Measurements from ENCODE around the gene TPP2.
A peak's percentile ranks its signal among the peaks of the same experiment; 100 is the strongest.

The TPP2 gene

DNA sequence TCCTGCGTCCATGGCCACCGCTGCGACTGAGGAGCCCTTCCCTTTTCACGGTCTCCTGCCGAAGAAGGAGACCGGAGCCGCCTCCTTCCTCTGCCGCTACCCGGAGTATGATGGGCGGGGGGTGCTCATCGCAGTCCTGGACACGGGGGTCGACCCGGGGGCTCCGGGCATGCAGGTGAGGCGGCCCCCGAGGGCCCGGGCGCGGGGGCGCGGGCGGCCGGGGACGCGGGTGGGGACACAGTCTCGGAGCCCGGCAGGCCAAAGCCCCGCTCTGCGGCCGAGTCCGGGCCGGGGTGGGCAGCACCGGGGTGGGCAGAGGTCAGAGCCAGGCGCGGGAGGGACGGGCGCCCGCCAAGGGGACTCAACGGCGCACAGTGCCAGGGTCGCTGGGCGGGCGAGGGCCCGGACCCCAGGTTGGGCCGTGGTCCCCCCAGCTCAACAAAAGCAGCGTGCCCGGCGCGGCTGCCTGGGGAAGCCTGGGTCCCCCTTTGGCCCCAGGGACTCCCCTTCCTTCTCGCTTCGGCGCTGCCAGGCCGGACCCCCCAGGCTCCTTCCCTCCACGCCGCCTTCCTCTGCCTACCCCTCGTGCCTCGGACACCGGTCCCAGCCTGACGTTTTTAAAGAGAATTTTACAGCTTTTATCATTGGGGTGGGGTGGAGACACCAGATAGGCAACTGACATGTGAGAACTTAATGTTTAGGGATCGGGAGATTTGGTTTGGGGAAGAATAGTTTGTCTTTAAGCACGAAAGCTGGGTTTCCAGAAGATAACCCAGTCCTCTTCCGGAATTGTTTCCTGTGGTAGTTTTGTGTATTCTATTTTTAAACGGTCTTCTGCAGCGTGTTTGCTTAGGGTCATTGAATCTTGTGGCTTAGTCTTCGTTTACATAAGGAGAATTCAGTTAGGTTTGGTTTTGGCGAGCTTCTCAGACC is 509 bp downstream of the TPP2 start:
- DNase-seq, result peak; percentile 16

DNA sequence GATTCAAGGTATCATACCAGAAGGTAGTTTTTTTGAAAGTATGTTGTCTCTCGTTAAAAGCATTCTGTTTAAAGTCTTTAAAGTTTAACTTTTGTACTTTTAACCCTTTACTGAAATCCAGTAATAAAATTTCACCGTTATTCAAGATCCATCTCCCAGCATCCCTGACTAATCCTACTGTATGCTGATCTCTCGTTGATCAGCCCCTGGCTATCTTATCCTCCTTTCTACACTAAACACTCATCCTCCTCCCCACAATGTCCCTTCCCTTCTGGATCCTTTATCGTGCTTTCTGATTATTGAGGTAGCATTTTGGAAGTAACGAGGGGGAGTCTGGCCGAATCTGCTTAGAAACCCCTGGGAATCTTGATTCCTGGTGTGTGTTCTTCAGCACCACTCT is 1.3 kb downstream of the TPP2 start:
- DNase-seq, result no peak

DNA sequence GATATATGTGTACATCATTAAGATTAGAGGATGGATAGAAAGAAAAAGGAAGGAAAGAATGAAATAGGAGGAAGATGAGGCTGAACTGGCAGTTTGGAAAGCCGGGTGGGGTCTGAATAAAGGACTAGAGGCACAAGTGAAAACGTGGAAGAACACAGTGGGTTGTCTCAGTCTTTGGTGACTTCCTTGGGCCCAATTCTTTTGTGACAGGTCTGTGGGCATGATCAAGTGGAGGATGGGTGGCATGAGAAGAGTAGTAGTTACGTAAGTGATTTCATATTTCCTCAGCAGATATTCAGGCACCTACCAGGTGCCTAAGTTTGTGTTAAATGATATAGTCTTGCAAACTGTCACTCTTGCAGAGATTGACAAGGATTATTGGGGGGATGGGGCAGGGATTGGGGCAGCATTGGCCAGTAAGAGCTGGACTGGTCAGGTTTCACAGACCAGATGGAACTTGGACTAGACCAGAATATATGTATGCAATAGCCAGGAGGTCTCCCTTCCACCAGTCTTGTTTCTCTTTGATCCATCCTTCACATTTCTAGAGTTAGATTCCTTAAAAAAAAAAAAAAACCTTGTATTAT is 2.7 kb downstream of the TPP2 start:
- DNase-seq, result peak; percentile 28

DNA sequence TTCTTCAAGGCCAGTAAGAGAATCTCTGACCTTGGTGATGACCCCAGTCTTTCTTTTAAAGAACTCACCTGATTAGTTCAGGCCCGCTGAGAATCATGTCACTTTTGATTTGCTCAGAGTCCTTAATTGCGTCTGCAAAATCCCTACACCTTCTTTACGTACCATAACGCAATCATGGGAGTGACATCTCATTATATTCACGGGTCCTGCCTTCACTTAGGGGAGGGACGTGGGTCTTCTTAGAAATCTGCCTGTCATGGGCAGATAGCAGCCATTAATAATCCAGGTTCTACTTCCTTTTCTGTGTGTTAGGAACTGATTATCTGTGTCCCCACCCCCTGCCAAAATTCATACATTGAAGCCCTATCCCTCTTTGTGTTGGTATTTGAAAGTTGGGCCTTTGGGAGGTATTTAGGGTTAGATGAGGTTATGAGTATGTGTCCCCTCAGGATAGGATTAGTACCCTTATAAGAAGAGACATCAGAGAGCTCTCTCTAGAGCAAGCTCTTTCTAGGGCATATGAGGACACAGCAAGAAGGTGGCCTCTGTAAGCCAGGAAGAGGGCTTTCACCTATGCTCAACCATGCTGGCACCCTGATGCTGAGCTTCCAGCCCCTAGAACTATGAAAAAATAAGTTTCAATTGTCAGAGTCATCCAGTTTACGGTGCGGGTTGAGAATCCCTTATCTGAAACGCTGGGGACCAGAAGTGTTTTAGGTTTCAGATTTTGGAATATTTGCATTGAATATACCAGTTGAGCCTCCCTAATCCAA is 9.9 kb downstream of the TPP2 start:
- no peak for DNase-seq

DNA sequence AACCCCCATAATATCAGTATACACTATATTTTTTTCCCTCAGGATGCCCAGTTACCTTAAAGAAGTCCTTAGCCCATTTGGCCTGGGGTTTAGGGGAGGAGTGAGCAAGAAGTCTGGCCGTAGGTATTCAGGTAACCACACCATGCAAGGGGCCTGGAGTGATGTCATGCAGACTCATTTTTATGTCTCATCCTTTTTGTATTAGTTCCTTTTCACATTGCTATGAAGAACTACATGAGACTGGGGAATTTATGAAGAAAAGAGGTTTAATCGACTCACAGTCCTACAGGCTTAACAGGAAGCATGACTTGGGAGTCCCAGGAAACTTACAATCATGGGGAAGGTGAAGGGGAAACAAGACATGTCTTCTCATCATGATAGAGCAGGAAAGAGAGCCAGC is 12.2 kb downstream of the TPP2 start:
- no peak for DNase-seq

DNA sequence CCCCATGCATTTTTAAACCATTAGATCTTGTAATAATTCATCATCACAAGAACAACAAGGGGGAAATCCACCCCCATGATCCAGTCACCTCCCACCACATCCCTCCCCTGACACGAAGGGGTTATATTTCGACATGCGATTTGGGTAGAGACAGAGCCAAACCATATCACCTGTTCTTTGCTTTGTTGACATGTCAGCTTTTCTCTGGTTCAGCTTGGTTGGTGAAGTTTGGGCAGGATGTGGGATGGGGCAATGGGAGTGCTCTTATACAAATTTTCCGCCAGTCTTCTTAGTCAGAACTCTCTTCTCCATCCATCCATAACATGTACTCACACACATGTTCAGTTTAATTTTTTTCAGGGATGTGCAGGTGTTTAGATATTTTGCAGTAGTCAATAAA is 12.9 kb downstream of the TPP2 start:
- peak; percentile 23 for DNase-seq

DNA sequence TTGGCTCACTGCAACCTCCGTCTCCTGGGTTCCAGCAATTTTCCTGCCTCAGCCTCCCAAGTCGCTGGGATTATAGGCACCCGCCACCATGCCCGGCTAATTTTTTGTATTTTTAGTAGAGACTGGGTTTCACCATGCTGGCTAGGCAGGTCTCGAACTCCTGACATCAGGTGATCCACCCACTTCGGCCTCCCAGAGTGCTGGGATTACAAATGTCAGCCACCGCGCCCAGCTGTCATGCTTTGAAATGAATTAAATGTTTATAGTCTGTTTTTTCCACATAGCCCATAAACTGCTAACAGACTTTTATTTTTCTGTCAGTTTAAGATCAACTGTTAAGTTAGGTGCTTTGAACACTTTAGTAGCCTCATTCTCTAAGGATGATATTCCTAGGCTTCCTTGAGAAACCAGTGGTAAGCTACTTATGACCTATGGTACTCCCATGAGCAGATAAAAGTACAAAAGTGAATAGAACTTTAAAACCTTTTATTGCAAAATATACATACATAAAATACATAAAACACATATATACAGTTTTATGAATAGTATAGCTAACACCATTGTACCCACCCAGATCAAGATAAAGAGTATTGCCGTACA is 13.6 kb downstream of the TPP2 start:
- no peak for DNase-seq

DNA sequence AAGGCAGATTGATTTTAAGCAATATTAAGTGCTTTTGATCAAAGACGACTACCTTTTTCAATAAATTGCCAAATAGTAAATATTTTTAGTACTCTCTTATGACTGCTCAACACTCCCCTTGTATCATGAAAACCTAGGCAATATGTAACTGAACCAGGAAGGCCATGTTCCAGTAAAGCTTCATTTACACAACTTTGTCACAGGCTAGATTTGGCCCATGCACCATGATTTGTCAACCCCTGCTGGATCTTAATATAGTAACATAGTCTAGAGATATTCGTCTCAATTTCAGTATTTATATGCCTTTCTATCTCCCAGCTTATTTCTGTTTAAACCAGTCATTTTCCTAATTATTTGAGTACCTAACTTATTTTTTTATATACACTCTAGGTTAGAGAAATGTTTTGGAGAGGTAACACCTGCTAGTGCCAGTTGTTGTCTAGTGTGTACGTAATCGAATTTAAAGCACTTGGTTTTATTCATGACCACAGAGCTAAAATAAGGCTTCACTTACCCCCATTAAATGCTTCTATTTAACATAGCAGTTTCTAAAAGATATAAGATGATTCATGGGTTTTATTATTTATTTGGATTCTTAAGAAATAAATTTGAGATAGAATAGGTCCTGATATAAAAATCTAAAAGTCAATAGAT is 21.0 kb downstream of the TPP2 start:
- DNase-seq, result no peak

DNA sequence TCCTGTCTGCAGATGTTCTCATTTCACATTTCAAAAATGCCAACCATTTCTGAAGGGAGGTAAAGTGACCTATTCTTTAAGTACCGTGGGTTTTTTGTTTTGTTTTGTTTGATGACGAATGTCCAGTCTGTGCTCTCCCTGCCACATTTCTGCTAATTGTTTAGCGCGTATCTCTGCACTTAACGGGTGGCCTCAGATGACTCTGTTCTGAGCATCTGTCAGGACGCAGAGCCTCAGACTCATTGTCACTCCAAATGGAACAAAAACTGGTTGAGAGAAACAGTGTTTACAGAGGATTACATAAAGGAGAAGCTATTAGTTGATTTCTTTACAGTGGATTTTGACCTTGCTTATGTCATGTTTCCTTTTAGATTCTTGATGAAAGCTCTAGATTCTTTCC is 23.7 kb downstream of the TPP2 start:
- no peak for DNase-seq

DNA sequence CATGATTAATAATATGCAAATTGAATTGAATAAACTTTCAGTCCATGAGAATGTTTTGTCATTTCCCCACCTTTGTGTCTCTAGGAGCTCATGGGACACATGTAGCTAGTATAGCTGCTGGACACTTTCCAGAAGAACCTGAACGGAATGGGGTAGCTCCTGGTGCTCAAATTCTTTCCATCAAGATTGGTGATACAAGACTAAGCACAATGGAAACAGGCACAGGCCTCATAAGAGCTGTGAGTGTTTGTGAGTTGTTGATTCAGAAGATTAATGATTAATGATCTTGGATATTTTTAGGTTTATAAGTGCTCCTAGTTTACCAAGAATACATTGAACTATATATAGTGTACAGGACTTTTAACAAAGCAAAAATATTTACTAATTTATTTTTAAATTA is 30.1 kb downstream of the TPP2 start:
- no peak for DNase-seq

DNA sequence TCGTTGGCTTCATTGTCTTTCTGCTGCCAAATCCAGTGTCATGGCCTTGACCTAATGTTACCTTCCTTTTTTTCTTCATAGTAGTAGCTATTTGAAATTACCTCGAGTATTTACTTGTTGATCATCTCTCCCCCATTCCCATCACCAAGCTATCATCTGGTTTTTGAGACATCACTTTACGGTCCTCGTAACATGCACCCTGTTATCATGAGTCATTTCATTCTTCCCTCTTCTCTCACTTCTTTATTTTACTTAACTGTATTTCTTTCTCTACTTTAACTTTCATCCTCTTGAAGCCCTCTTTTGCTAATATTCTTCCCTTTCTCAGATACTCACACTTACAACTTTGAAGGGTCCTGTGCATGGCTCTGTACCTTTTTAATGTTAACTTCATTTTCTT is 31.8 kb downstream of the TPP2 start:
- DNase-seq, result no peak

DNA sequence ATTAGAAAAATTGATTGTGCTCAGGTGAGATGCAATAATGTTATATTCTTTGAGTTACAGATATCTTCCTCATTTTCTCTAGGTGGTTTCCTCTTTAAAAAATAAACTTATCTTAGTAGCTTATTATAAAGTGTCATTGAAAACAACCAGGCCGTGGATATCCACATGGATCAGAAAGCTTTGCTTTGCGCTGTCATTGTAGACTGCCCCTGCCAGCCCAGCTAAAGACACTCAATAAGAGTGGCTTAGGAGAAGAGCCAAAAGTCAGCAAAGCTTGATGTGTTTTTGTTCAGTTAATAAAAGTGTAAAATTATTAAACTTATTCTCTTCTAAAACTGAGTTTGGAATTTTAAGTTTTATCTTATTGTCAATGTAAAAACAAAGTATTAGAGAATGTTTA is 34.4 kb downstream of the TPP2 start:
- no peak for DNase-seq

DNA sequence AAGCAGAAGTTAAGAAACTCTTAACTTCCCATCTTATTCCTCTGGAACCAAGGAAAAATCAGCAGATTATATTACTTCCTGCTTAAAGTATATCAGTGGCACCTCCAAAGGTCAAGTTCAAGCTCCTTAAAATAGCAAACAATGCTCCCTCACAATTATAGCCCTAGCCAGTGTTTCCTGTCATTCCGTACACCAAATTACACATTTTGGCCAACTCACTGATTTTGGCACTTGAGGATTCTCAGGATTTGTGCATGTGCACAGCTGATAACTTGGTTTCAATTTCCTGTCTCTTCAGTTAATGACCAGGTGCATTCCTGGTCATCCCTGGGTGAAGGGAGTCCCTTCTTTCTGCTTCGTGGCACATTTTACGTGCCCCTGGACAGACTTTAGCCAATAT is 42.0 kb downstream of the TPP2 start:
- no peak for DNase-seq

DNA sequence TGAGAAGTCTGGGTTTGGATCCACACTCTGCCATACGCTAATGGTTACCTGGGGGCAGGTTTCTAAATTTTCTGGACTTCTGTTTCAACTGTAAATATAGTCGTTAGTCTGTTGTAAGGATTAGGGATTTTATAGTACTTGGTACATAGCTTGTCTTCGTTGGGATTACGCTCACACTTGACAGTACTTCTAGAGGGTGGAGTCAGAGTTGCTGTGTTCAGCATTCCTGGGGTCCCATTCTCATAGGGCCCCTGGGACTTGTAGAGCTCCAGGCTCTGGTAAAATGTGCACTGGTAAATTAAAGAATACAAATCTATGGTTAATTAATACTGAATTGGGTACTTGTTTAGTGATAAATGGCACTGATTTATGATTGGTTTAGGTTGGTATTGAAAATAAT is 45.2 kb downstream of the TPP2 start:
- no peak for DNase-seq

DNA sequence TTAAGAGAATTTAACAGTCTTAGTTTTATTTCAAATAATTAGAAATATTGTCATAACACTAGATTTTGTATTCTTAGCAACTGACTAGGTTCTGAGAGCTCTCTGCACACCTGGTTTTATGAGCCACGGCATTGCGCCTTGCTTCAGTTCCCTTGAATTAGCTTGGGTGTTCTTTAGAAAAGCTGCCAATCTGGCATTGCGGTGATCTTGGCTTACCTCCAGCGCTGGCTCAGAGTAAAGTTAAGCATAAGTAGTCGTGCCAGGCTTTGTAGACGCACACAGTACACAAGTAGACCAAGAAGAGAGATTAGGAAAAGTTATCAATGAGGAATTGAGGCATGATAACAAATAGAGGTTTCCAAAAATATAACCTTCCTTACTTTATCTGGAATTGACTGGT is 45.7 kb downstream of the TPP2 start:
- no peak for DNase-seq

DNA sequence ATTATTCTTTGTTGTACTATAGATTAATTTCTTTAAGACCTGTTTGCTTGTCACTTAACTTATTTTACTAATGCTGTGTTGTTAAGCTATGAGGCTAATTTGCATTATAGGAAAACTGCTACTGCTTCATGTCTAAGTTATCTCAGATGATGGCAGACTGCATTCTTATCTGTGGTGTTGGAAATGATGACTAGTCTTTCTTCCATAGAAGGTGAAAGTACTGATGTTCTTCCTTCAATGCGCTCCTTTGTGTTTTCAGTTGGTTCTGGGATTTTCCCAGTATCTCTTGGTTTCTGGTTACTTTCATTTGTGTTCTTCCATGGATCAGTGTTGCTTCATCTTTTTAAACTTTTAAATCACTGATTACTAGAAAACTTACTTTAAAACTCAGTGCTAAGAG is 46.9 kb downstream of the TPP2 start:
- no peak for DNase-seq

DNA sequence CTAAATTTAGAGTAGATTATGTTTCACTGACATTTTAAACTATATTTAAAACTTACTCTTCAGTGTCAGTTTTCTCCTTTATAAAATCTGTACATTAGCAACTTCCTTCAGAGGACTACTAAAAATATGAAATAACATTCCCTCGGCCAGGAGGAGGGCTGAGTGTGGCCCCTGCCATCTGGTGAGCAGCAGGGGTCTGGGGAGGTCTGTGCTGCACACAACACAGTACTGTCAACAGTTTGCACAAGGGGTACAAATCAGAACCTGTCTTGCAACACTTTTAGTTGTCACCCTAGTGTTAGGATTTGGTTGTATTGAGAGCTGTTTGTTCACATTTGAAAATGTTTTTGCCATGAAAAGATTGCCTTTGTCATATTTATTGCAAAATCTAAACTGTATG is 48.9 kb downstream of the TPP2 start:
- no peak for DNase-seq

DNA sequence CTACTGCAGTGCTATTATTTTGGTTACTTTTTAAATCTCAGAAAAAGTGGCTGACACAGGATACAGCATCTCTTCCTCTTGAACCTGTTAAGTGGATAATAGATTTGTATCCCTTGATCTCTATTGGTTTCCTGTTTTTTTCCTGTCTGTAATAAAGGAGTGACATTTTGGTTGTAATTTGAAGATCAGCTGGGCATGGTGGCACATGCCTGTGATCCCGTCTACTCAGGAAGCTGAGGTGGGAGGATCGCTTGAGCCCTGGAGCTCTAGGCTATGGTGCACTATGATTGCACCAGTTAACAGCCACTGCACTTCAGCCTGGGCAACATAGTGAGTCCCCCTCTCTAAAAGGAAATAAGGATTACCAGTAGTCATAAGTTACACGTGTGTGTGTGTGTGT is 51.3 kb downstream of the TPP2 start:
- no peak for DNase-seq

DNA sequence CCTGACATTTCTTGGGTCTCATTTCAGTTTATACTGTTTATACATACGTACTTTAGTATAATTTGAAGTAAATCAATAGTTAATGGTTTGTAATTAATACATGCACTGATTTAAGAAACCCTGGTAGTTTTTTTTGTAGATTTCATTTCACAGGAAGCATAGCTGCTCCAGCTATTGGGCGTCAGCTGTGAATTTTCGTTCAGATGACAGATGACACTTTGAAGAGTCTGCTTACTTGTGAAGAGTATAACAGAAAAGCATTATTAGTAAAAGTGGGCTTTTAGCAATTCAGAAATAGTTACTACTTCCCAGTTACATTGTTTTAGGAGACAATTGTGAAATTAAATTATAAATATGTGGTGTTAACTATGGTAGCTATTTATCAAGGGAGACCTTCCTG is 53.7 kb downstream of the TPP2 start:
- DNase-seq, result no peak

DNA sequence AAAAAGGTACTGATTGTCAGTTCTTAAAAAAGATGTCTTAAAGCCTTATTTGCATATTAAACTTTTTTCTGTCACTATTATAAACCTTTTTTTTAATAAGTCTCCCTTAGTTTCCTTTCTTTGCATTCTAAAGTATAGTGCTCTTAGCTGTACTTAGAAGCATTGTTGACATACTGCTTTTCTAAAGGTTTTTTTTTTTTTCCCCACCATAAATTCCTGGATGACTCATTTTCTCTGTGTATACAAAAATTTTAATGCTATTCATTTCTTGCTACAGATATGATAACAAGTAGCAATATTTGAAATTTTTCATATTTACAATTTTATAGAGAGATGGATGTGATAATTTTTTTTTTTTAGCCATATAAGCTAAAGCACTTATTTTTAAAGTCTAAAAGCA is 54.6 kb downstream of the TPP2 start:
- no peak for DNase-seq

DNA sequence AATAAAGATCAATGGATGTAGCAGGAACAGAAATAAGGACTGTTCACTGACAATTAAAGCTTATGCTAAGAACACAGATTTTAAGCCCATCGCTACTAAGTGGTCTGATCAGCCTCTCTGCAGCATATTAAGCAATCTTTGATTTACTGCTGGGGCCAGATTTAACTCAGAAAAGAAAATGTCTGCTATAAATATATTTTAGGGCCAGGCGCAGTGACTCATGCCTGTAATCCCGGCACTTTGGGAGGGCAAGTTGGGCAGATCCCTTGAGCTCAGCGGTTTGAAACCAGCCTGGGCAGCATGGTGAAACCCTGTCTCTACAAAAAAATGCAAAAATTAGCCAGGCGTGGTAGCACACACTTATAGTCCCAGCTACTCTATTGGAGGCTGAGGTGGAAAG is 55.1 kb downstream of the TPP2 start:
- DNase-seq, result no peak

DNA sequence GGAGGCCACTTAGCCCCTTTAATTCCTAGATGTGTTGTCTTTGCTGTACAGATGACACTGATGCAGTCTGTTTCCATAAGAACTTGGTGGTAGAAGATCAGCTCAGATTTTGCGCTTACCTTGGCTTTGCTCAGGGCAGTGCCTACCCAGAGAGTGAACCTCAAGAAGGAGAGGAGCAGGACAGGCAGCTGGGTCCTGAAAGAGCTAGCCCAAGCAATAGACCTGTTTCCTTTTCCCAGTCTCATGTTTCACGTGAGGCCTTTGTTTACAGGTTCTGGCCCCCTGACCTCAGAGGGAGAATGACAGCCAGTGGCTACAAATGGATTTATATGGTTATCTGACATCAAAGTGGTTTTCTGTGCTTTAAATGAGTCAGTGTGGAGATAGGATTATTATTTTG is 58.0 kb downstream of the TPP2 start:
- DNase-seq, result no peak

DNA sequence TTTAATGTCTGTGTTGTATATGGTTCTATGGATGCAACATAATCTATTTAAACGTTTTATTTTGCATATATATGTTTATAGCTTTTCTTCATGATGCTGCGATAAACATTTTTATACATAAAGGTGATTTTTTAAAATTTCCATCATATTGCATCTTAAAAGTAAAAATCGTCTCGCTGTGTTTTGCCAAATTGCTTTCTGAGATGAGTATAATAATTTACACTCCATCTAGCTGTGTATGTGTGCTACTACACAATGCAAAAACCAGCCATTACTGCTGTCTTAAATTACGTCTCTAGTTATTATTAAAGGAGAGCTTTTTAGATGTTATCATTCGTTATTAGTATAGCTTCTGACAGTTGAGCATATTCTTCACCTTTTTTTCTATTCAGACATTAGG is 60.8 kb downstream of the TPP2 start:
- DNase-seq, result no peak
